Measurements from ENCODE around the gene ANTXRL. TPM values are rescaled to one million over a fixed set of nuclear protein-coding genes. Genes with fewer than 3 reads are reported as not detected.

The ANTXRL gene
- total RNA-seq (2022; extraction: Qiagen RNA extraction; ENCODE audit: low read depth), result 0.14 to 0.31 TPM (median 0.26 TPM) in 5 replicates

GRCh38 chr10:46286991-46287693 lies at the start of gene ANTXRL:
Gene ANTXRL (plus strand): TSS chr10:46286997. CDS start chr10:46287263, 266 bp downstream.

DNA sequence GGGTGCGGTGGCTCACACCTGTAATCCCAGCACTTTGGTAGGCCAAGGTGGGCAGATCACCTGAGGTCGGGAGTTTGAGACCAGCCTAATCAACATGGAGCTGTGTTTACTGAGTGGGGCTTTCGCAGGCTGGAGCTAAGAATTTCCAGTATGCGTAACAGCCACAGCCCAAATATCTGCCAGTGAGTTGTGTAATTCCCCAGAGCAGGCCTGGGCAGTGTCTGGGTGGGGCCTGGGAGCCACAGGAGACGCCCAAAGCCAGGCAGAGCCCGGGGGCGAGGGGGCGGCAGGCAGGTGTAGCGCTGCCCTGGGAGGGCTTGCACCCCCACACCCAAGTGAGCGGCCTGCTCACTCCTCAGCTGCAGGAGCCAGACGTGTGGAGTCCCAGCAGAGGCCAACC lies 88.6 kb downstream of the ANTXRL start, which contains the start of gene ANXA8L1:
ANXA8L1 (plus strand) TSS at position 371 of the 400 bp plus-strand sequence. CDS start 76 bp downstream, outside the sequence.

Other genes with a start within 250 kb of the ANTXRL start
- not detected in 5 replicates for gene MSMB, start 240.7 kb upstream of the ANTXRL start, total RNA-seq (2022; extraction: Qiagen RNA extraction; ENCODE audit: low read depth)
- gene ANXA8L1, start 88.8 kb downstream of the ANTXRL start, total RNA-seq (2022; extraction: Qiagen RNA extraction; ENCODE audit: low read depth), result 91.0 to 120 TPM (median 95.5 TPM) in 5 replicates
- gene NPY4R, start 179.0 kb downstream of the ANTXRL start, total RNA-seq (2022; extraction: Qiagen RNA extraction; ENCODE audit: low read depth), result 29.6 to 43.8 TPM (median 38.3 TPM) in 5 replicates

Data from A549 treated with RU486 at 1 μM for 4 hours (cell line).